GM12801 (cell line): ENCODE results near the gene KRTAP13-1.

Experiments used
- CTCF ChIP-seq: IDR thresholded peaks from one replicate; pipeline ENCODE4 v1.5.1; 2011; ENCODE audit warnings: control low read depth; ENCODE audit not compliant: insufficient read length; ENCODE audit errors: extremely low read depth

Gene KRTAP13-1

DNA sequence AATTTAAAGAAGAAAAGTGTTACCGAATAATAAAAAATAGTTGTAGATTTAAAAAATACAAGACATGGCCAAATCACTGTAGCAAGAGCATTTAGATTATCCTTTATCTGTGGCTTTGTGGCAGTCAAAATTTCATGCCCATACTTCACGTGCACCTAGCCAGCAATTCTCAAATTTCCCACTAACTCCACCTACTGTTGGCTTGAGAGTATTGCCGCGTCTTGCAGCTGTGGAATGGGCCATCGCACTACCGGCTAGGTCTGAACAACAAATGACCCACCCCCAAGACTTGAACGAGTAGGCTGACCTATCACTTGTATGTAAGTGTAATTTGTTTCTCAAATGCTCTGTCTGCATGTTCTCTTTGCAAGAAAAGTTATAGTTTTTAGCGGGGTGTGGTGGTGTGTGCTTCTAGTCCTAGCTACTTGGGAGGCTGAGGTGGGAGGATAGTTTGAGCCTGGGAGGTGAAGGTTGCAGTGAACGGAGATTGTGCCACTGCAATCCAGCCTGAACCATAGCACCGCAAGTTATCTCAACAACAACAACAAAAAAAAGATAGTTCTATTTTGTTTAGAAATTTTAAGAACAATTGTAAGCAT, 38.3 kb downstream of the KRTAP13-1 start:
- TF ChIP-seq CTCF = no peak

GRCh38 chr21:30437010-30437565, 41.3 kb downstream of the KRTAP13-1 start:
- TF ChIP-seq CTCF = no peak

DNA sequence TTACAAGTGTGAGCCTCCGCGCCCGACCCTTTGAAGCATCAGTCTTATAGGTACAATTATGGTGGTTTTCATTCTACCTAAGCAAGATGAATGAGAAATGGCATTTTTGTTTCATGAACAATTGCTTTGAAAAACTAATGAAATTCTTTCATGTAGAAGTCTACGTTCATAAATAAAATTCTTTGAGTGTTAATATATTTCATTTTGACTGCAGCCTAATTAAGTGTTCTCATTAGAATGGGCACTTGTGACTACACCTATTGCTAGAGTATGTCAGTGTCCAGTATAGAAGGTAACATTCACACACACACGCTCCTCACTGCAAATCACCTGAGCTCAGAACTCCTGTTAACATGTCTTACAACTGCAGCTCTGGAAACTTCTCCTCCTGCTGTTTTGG, 44.1 kb downstream of the KRTAP13-1 start, which contains the start of gene KRTAP15-1:
KRTAP15-1 (plus strand) TSS at position 301 of the 400 bp plus-strand sequence; CDS start at position 354, 53 bp downstream.
- no peak for TF ChIP-seq CTCF

- no peak for TF ChIP-seq CTCF
Measured at GRCh38 chr21:30443226-30443625, 47.4 kb downstream of the KRTAP13-1 start.

- no peak for TF ChIP-seq CTCF
Measured at GRCh38 chr21:30444204-30444603, 48.4 kb downstream of the KRTAP13-1 start.
